ENCODE results near the gene ORAI3. TPM values are rescaled to one million over a fixed set of nuclear protein-coding genes. Genes with fewer than 3 reads are reported as not detected.
A peak's percentile ranks its signal among the peaks of the same experiment; 100 is the strongest.

ORAI3 gene
- total and polyA plus RNA-seq, 9 donors: 21.5 to 30.8 (median 25.2) TPM

GRCh38 chr16:30901201-30902028, 47.5 kb upstream of the ORAI3 start:
- DNase-seq: no peak
- Histone ChIP-seq H3K27ac (peak overlapping the region; percentile 72 to 81), H3K9me3 (no peaks in the 10 kb centered on the region), H3K4me3 (peak overlapping the region; percentile 45), H3K27me3 (no peaks in the 10 kb centered on the region), H3K36me3 (no peaks in the 10 kb centered on the region), H3K4me1 (ENCODE audit: insufficient read depth) (peaks cover 5% of the 10 kb centered on the region)
- no peak for TF ChIP-seq EP300 (IDR thresholded peaks at IDR 0.05)
- no peak for TF ChIP-seq CTCF (IDR thresholded peaks at IDR 0.05)
- TF ChIP-seq POLR2A (IDR thresholded peaks at IDR 0.05): no peak
- WGBS, 3 donors: 9 to 21% (median 14%) methylated on average over 6 of the region's 6 CpGs
- intact Hi-C loops (cut with DNase I): loop anchor here in 1 of 4 donors (5.0 kb wide), 1 partner anchor 54 kb away; no protein-coding TSS in a partner anchor

GRCh38 chr16:30902029-30902972, 46.6 kb upstream of the ORAI3 start:
- TF ChIP-seq EP300 (IDR thresholded peaks at IDR 0.05): no peak
- peak in 2 of 3 donors; percentile 49 to 55 for TF ChIP-seq CTCF (IDR thresholded peaks at IDR 0.05)
- peak; percentile 13 for TF ChIP-seq POLR2A (IDR thresholded peaks at IDR 0.05)
- 6 to 27% (median 13%) methylated on average over 30 to 99 of the region's 99 CpGs for WGBS, 3 donors
- H3K9me3 ChIP-seq: no peaks in the 10 kb centered on the region
- peak overlapping the region; percentile 45 for H3K4me3 ChIP-seq
- intact Hi-C loops (cut with DNase I): loop anchor here in 1 of 4 donors (5.0 kb wide), 1 partner anchor 55 kb away; no protein-coding TSS in a partner anchor
- peak; percentile 62 to 82 (median 70) for DNase-seq
- H3K27me3 ChIP-seq: no peaks in the 10 kb centered on the region
- H3K4me1 ChIP-seq (ENCODE audit: insufficient read depth): peaks cover 5% of the 10 kb centered on the region
- H3K27ac ChIP-seq: peak overlapping the region; percentile 81 to 83
- H3K36me3 ChIP-seq: no peaks in the 10 kb centered on the region

GRCh38 chr16:30903002-30903401, 45.9 kb upstream of the ORAI3 start:
- 79 to 85% (median 83%) methylated on average over 4 of the region's 4 CpGs for WGBS, 3 donors
- intact Hi-C loops (cut with DNase I): loop anchor here in 1 of 4 donors (5.0 kb wide), 1 partner anchor 56 kb away; no protein-coding TSS in a partner anchor

More at GRCh38 chr16:30903002-30903401, 45.9 kb upstream of the ORAI3 start:
- no peak overlapping the region for H3K4me3 ChIP-seq
- TF ChIP-seq POLR2A (IDR thresholded peaks at IDR 0.05) (no peak), EP300 (IDR thresholded peaks at IDR 0.05) (no peak), CTCF (IDR thresholded peaks at IDR 0.05) (no peak)
- H3K9me3 ChIP-seq: no peaks in the 10 kb centered on the region
- DNase-seq: no peak
- no peaks in the 10 kb centered on the region for H3K36me3 ChIP-seq
- H3K27me3 ChIP-seq: no peaks in the 10 kb centered on the region
- H3K27ac ChIP-seq: peak overlapping the region; percentile 81 to 83
- H3K4me1 ChIP-seq (ENCODE audit: insufficient read depth): peaks cover 5% of the 10 kb centered on the region
